ENCODE data around the gene DIO3. TPM values are rescaled to one million over a fixed set of nuclear protein-coding genes. Genes with fewer than 3 reads are reported as not detected.
"Not testable (repeated sequence)": the region's sequence is repeated elsewhere in the genome, so short reads cannot be mapped to it uniquely, and the experiment has no call there.

DIO3 gene
- polyA plus RNA-seq, 1 donor from 2014 or later = 49.2 TPM

DNA sequence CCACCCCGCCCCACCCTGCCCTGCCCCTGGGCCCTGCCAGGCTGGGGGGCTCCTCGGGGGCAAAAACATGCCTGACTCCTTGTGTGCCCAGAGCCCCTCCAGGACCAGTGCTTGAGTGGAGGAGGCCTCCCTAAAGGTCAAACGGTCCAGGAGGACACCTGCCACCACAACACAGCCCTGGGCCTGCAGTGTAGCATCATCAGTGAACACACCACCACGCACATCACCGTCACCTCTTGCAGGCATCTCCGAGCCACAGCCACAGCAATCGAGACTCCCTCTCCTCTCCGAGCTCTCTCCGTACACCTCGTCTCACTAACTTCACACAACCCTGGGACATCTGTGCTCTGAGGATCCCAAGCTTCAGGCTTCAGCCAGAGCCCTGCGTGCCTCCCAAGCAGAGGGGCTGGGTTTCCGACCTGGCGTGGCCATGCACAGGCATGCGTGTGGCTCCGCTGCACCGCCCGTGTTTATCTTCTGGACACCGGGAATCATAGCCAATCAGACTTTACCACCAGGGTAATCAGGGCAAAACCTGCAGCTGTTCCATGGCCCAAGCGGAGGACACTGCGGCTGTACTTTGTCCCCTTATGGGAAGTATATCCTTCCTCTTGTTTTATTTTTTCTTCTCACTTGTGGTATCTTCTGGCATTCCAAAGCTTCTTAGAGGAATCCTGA lies 6.2 kb upstream of the DIO3 start:
- TF ChIP-seq POLR2AphosphoS5 (IDR thresholded peaks at IDR 0.05) (no peak), EZH2 (IDR thresholded peaks at IDR 0.05; ENCODE audit: borderline replicate concordance, insufficient read depth, low read length, poor library complexity, severe bottlenecking) (no peak), RAD21 (conservative IDR thresholded peaks at IDR 0.05) (no peak)
- TF ChIP-seq, protein P1, sequence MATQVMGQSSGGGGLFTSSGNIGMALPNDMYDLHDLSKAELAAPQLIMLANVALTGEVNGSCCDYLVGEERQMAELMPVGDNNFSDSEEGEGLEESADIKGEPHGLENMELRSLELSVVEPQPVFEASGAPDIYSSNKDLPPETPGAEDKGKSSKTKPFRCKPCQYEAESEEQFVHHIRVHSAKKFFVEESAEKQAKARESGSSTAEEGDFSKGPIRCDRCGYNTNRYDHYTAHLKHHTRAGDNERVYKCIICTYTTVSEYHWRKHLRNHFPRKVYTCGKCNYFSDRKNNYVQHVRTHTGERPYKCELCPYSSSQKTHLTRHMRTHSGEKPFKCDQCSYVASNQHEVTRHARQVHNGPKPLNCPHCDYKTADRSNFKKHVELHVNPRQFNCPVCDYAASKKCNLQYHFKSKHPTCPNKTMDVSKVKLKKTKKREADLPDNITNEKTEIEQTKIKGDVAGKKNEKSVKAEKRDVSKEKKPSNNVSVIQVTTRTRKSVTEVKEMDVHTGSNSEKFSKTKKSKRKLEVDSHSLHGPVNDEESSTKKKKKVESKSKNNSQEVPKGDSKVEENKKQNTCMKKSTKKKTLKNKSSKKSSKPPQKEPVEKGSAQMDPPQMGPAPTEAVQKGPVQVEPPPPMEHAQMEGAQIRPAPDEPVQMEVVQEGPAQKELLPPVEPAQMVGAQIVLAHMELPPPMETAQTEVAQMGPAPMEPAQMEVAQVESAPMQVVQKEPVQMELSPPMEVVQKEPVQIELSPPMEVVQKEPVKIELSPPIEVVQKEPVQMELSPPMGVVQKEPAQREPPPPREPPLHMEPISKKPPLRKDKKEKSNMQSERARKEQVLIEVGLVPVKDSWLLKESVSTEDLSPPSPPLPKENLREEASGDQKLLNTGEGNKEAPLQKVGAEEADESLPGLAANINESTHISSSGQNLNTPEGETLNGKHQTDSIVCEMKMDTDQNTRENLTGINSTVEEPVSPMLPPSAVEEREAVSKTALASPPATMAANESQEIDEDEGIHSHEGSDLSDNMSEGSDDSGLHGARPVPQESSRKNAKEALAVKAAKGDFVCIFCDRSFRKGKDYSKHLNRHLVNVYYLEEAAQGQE (IDR thresholded peaks at IDR 0.05; ENCODE audit: borderline replicate concordance) = no peak
- TF ChIP-seq, protein P2, sequence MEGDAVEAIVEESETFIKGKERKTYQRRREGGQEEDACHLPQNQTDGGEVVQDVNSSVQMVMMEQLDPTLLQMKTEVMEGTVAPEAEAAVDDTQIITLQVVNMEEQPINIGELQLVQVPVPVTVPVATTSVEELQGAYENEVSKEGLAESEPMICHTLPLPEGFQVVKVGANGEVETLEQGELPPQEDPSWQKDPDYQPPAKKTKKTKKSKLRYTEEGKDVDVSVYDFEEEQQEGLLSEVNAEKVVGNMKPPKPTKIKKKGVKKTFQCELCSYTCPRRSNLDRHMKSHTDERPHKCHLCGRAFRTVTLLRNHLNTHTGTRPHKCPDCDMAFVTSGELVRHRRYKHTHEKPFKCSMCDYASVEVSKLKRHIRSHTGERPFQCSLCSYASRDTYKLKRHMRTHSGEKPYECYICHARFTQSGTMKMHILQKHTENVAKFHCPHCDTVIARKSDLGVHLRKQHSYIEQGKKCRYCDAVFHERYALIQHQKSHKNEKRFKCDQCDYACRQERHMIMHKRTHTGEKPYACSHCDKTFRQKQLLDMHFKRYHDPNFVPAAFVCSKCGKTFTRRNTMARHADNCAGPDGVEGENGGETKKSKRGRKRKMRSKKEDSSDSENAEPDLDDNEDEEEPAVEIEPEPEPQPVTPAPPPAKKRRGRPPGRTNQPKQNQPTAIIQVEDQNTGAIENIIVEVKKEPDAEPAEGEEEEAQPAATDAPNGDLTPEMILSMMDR (IDR thresholded peaks at IDR 0.05; ENCODE audit: poor library complexity, severe bottlenecking) = no peak
- no peak overlapping the region for H3K4me2 ChIP-seq (ENCODE audit: low read length)

DNA sequence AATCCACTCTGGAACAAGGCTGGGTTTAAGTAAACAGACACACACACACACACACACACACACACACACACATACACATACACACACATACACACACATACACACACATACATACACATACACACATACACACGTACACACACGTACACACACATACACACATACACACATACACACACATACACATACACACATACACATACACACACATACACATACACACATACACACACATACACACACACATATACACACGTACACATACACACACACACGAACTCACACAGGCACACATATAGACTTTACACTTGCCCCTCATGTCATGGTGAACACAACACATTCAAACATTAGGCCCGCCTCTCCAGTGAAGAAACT lies 5.6 kb upstream of the DIO3 start:
- not testable (repeated sequence) for H3K36me3 ChIP-seq (ENCODE audit: insufficient read depth, low read length); H3K9me2 ChIP-seq (ENCODE audit: insufficient read depth, low read length); H3K4me2 ChIP-seq (ENCODE audit: low read length); H3K9me3 ChIP-seq (ENCODE audit: low read length); H3K4me3 ChIP-seq (ENCODE audit: low read length); H3K79me2 ChIP-seq (replicated peaks; ENCODE audit: insufficient read depth, low read length); H4K20me1 ChIP-seq (ENCODE audit: insufficient read depth); H3K9ac ChIP-seq (ENCODE audit: low read length); H3K27ac ChIP-seq (ENCODE audit: low read length); H3F3A ChIP-seq (ENCODE audit: insufficient read depth, low read length, poor library complexity, severe bottlenecking); H2AFZ ChIP-seq (ENCODE audit: low read depth, low read length)
- peaks cover 20% of the 10 kb centered on the region for H3K27me3 ChIP-seq (ENCODE audit: insufficient read depth, low read depth, low read length)

More for the DNA sequence above, 6.2 kb upstream of the DIO3 start:
- no peaks in the 10 kb centered on the region for H3F3A ChIP-seq (ENCODE audit: insufficient read depth, low read length, poor library complexity, severe bottlenecking)
- no peak overlapping the region for H3K4me3 ChIP-seq (ENCODE audit: low read length)
- no peaks in the 10 kb centered on the region for H4K20me1 ChIP-seq (ENCODE audit: insufficient read depth)
- H3K36me3 ChIP-seq (ENCODE audit: insufficient read depth, low read length) = no peaks in the 10 kb centered on the region
- H3K9me2 ChIP-seq (ENCODE audit: insufficient read depth, low read length) = no peaks in the 10 kb centered on the region
- no peaks in the 10 kb centered on the region for H3K9me3 ChIP-seq (ENCODE audit: low read length)
- no peak overlapping the region for H3K9ac ChIP-seq (ENCODE audit: low read length)
- no peak overlapping the region for H2AFZ ChIP-seq (ENCODE audit: low read depth, low read length)
- H3K27ac ChIP-seq (ENCODE audit: low read length) = no peak overlapping the region
- H3K27me3 ChIP-seq (ENCODE audit: insufficient read depth, low read depth, low read length) = peaks cover 19% of the 10 kb centered on the region
- H3K79me2 ChIP-seq (replicated peaks; ENCODE audit: insufficient read depth, low read length) = no peaks in the 10 kb centered on the region

DNA sequence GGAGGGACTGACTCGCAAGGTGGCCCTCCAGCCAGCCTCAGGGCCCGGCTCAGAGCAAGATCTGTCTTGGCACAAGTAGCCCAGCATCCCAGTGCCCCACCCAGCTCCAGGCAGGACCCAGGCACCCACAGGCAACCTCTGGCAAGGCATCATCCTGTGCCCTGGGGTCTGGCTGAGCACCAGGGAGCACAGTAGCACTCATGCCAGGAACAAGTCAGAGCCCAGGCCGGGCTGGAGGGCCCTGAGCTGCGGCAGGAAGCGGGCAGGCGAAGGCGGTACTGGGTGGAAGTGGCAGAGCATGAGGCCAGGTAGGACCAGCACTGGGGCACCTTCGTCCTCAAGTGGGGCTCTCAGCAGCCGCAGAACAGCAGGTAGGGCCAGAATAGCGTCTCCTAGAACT lies 5.2 kb upstream of the DIO3 start:
- Histone ChIP-seq H3K36me3 (ENCODE audit: insufficient read depth, low read length) (no peaks in the 10 kb centered on the region), H3K9ac (ENCODE audit: low read length) (no peak overlapping the region), H4K20me1 (ENCODE audit: insufficient read depth) (no peaks in the 10 kb centered on the region), H3K9me2 (ENCODE audit: insufficient read depth, low read length) (no peaks in the 10 kb centered on the region), H3K4me2 (ENCODE audit: low read length) (no peak overlapping the region), H2AFZ (ENCODE audit: low read depth, low read length) (no peak overlapping the region), H3K79me2 (replicated peaks; ENCODE audit: insufficient read depth, low read length) (no peaks in the 10 kb centered on the region), H3K27ac (ENCODE audit: low read length) (no peak overlapping the region), H3F3A (ENCODE audit: insufficient read depth, low read length, poor library complexity, severe bottlenecking) (no peaks in the 10 kb centered on the region), H3K9me3 (ENCODE audit: low read length) (no peaks in the 10 kb centered on the region), H3K4me3 (ENCODE audit: low read length) (no peak overlapping the region), H3K27me3 (ENCODE audit: insufficient read depth, low read depth, low read length) (peaks cover 20% of the 10 kb centered on the region)
- TF ChIP-seq TAF1 (IDR thresholded peaks at IDR 0.05; ENCODE audit: low read depth) (no peak), POLR2AphosphoS5 (IDR thresholded peaks at IDR 0.05) (no peak), MXI1 (conservative IDR thresholded peaks at IDR 0.05; ENCODE audit: poor library complexity, severe bottlenecking) (no peak), EP300 (conservative IDR thresholded peaks at IDR 0.05; ENCODE audit: poor library complexity, severe bottlenecking) (no peak), EZH2 (IDR thresholded peaks at IDR 0.05; ENCODE audit: borderline replicate concordance, insufficient read depth, low read length, poor library complexity, severe bottlenecking) (no peak), SMC3 (conservative IDR thresholded peaks at IDR 0.05; ENCODE audit: poor library complexity) (no peak), RAD21 (conservative IDR thresholded peaks at IDR 0.05) (no peak)
- TF ChIP-seq, protein P2 (IDR thresholded peaks at IDR 0.05; ENCODE audit: poor library complexity, severe bottlenecking) = no peak
- TF ChIP-seq, protein P1 (IDR thresholded peaks at IDR 0.05; ENCODE audit: borderline replicate concordance) = no peak

Data from neural cell (in vitro differentiated cells).